Suprapubic skin (tissue), 4 donors: ENCODE data around the gene SCGN.

Source experiments
- CTCF ChIP-seq, 2 donors: fragments of 200-600 bp in 1 of 2; fragments of 450-650 bp in 1 of 2; sonication (generic) in 1 of 2; IDR thresholded peaks; one replicate each; pipeline ENCODE4 v1.5.1; 2016 to 2019; ENCODE audit warnings: antibody characterized with exemption in 2 of 2, mild to moderate bottlenecking in 1 of 2, moderate library complexity in 1 of 2
- EP300 ChIP-seq: sonication (generic); formaldehyde crosslinking; IDR thresholded peaks from one replicate; pipeline ENCODE4 v1.6.1; 2017; ENCODE audit warnings: antibody characterized with exemption
- POLR2A ChIP-seq, 2 donors: fragments of 450-650 bp; IDR thresholded peaks; one replicate each; pipeline ENCODE4 v1.6.1; 2017; ENCODE audit warnings: antibody characterized with exemption in 2 of 2, mild to moderate bottlenecking in 2 of 2, moderate library complexity in 2 of 2
- POLR2AphosphoS5 ChIP-seq, 3 donors: sonication (generic); formaldehyde crosslinking; IDR thresholded peaks; one replicate each; pipeline ENCODE4 v1.6.1; 2017; ENCODE audit warnings: antibody characterized with exemption in 3 of 3

- TF ChIP-seq POLR2A (IDR thresholded peaks at IDR 0.05) (no peak), CTCF (IDR thresholded peaks at IDR 0.05) (no peak), EP300 (no peak), POLR2AphosphoS5 (IDR thresholded peaks at IDR 0.05) (no peak)
Measured at GRCh38 chr6:25694366-25694765, 42.4 kb downstream of the SCGN start.
